Neural progenitor cell (in vitro differentiated cells): Measurements from ENCODE around the gene MCRS1. TPM values are rescaled to one million over a fixed set of nuclear protein-coding genes. Genes with fewer than 3 reads are reported as not detected.

Experiments used
- DNase-seq: peaks from one replicate; pipeline ENCODE4 v3.0.0-alpha.2; 2016; ENCODE audit warnings: low spot score
- H2AFZ ChIP-seq: fragments of 200-600 bp; sonication (generic); replicated peaks from 2 replicates; pipeline ENCODE4 v1.6.1; 2016; ENCODE audit warnings: antibody characterized with exemption
- H3F3A ChIP-seq: fragments of 200-600 bp; sonication (generic); 2 replicates; pipeline ENCODE4 v1.6.1; 2016; ENCODE audit warnings: antibody characterized with exemption, low read depth
- H3K27ac ChIP-seq: fragments of 200-600 bp; sonication (generic); 2 replicates; pipeline ENCODE4 v1.5.1; 2016; ENCODE audit warnings: mild to moderate bottlenecking
- H3K27me3 ChIP-seq: fragments of 200-600 bp; sonication (generic); 2 replicates; pipeline ENCODE4 v1.6.1; 2016; ENCODE audit warnings: mild to moderate bottlenecking, moderate library complexity
- H3K36me3 ChIP-seq: fragments of 200-600 bp; sonication (generic); 2 replicates; pipeline ENCODE4 v1.5.1; 2016
- H3K4me1 ChIP-seq: fragments of 200-600 bp; sonication (generic); 2 replicates; pipeline ENCODE4 v1.6.1; 2016; ENCODE audit warnings: mixed run types
- H3K4me2 ChIP-seq: fragments of 200-600 bp; sonication (generic); 2 replicates; pipeline ENCODE4 v1.6.1; 2016
- H3K4me3 ChIP-seq: fragments of 200-600 bp; sonication (generic); 2 replicates; pipeline ENCODE4 v1.5.1; 2016
- H3K79me2 ChIP-seq: fragments of 200-600 bp; sonication (generic); 2 replicates; pipeline ENCODE4 v1.6.1; 2016; ENCODE audit warnings: low read depth
- H3K9ac ChIP-seq: fragments of 200-600 bp; sonication (generic); 2 replicates; pipeline ENCODE4 v1.6.1; 2016
- H3K9me3 ChIP-seq: fragments of 200-600 bp; sonication (generic); 2 replicates; pipeline ENCODE4 v1.5.1; 2016; ENCODE audit warnings: low read depth
- H4K20me1 ChIP-seq: fragments of 200-600 bp; sonication (generic); 2 replicates; pipeline ENCODE4 v1.6.1; 2016; ENCODE audit warnings: low read depth
- H3K27ac Mint-ChIP-seq: 3 replicates; pipeline ENCODE4 v1.8.0; 2021; ENCODE audit warnings: mixed read lengths
- H3K27me3 Mint-ChIP-seq: 2 replicates; pipeline ENCODE4 v1.8.0; 2022; ENCODE audit warnings: low read depth, mild to moderate bottlenecking, inconsistent platforms, moderate library complexity, mixed read lengths; ENCODE audit not compliant: insufficient read depth
- H3K36me3 Mint-ChIP-seq: 3 replicates; pipeline ENCODE4 v1.8.0; 2021; ENCODE audit warnings: mixed read lengths
- H3K4me1 Mint-ChIP-seq: 3 replicates; pipeline ENCODE4 v1.8.0; 2021; ENCODE audit warnings: mixed read lengths
- H3K4me3 Mint-ChIP-seq: 3 replicates; pipeline ENCODE4 v1.8.0; 2021; ENCODE audit warnings: mild to moderate bottlenecking, moderate library complexity, mixed read lengths
- H3K9me3 Mint-ChIP-seq: 3 replicates; pipeline ENCODE4 v1.8.0; 2020; ENCODE audit warnings: mixed read lengths
- CTCF ChIP-seq: fragments of 200-600 bp; sonication (generic); IDR thresholded peaks from 2 replicates; pipeline ENCODE4 v1.5.1; 2017; ENCODE audit warnings: antibody characterized with exemption, mild to moderate bottlenecking
- EZH2 ChIP-seq: fragments of 200-600 bp; sonication (generic); IDR thresholded peaks from 2 replicates; pipeline ENCODE4 v1.6.1; 2017; ENCODE audit warnings: antibody characterized with exemption, mild to moderate bottlenecking, moderate library complexity
- EZH2phosphoT487 ChIP-seq: fragments of 200-600 bp; sonication (generic); IDR thresholded peaks from 2 replicates; pipeline ENCODE4 v1.6.1; 2017; ENCODE audit warnings: antibody characterized with exemption
- total RNA-seq: library from RNA; depleted of rRNA; stranded (reverse); fragments of >200 nt; gene quantifications from 2 replicates; pipeline ENCODE4 v1.2.3, GENCODE V29; 2015; ENCODE audit warnings: low replicate concordance

MCRS1 gene
- total RNA-seq, 1 donor from 2014 or later, result 62.4 TPM

GRCh38 chr12:49547090-49547690 lies 20.8 kb downstream of the MCRS1 start:
- TF ChIP-seq EZH2phosphoT487, result no peak
- no peak for TF ChIP-seq EZH2
- no peak for TF ChIP-seq CTCF
- no peak overlapping the region for H3K4me3 Mint-ChIP-seq
- DNase-seq, result no peak
- peaks cover 14% of the 10 kb centered on the region for H3K4me1 ChIP-seq
- H3K27me3 ChIP-seq, result peaks cover 96% of the 10 kb centered on the region
- peaks cover 24% of the 10 kb centered on the region for H3K4me1 Mint-ChIP-seq
- no peaks in the 10 kb centered on the region for H4K20me1 ChIP-seq
- no peak overlapping the region for H3K4me3 ChIP-seq
- H3K9me3 ChIP-seq, result no peaks in the 10 kb centered on the region
- no peak overlapping the region for H3K27ac Mint-ChIP-seq
- peaks cover 32% of the 10 kb centered on the region for H3K27me3 Mint-ChIP-seq
- H3K4me2 ChIP-seq, result no peak overlapping the region
- H3K36me3 ChIP-seq, result no peaks in the 10 kb centered on the region
- H3K9me3 Mint-ChIP-seq, result peaks cover 2% of the 10 kb centered on the region
- no peak overlapping the region for H3K9ac ChIP-seq
- peaks cover 6% of the 10 kb centered on the region for H3F3A ChIP-seq
- no peak overlapping the region for H2AFZ ChIP-seq
- H3K79me2 ChIP-seq, result no peaks in the 10 kb centered on the region
- H3K36me3 Mint-ChIP-seq, result peaks cover 2% of the 10 kb centered on the region
- H3K27ac ChIP-seq, result no peak overlapping the region

GRCh38 chr12:49546481-49546880 lies 21.5 kb downstream of the MCRS1 start:
- Mint-ChIP-seq H3K27me3 (peaks cover 36% of the 10 kb centered on the region), H3K36me3 (peaks cover 2% of the 10 kb centered on the region), H3K27ac (no peak overlapping the region), H3K4me1 (peaks cover 24% of the 10 kb centered on the region), H3K9me3 (peaks cover 2% of the 10 kb centered on the region), H3K4me3 (no peak overlapping the region)
- no peak for DNase-seq
- H3F3A ChIP-seq, result peaks cover 6% of the 10 kb centered on the region
- peaks cover 14% of the 10 kb centered on the region for H3K4me1 ChIP-seq
- H3K9me3 ChIP-seq, result no peaks in the 10 kb centered on the region
- no peak overlapping the region for H2AFZ ChIP-seq
- H4K20me1 ChIP-seq, result peaks cover under 1% of the 10 kb centered on the region
- H3K9ac ChIP-seq, result no peak overlapping the region
- no peak overlapping the region for H3K4me2 ChIP-seq
- H3K4me3 ChIP-seq, result no peak overlapping the region
- no peaks in the 10 kb centered on the region for H3K79me2 ChIP-seq
- TF ChIP-seq EZH2, result no peak
- TF ChIP-seq CTCF, result no peak
- no peak for TF ChIP-seq EZH2phosphoT487
- no peaks in the 10 kb centered on the region for H3K36me3 ChIP-seq
- no peak overlapping the region for H3K27ac ChIP-seq
- H3K27me3 ChIP-seq, result peaks cover 96% of the 10 kb centered on the region

- H3K4me1 ChIP-seq, result peaks cover 13% of the 10 kb centered on the region
- H3K27ac ChIP-seq, result no peak overlapping the region
- H2AFZ ChIP-seq, result no peak overlapping the region
- H3K9me3 ChIP-seq, result no peaks in the 10 kb centered on the region
- peaks cover 2% of the 10 kb centered on the region for H3K36me3 Mint-ChIP-seq
- no peak overlapping the region for H3K4me3 ChIP-seq
- no peak for TF ChIP-seq EZH2phosphoT487
- H4K20me1 ChIP-seq, result peaks cover 7% of the 10 kb centered on the region
- no peak overlapping the region for H3K9ac ChIP-seq
- H3K27ac Mint-ChIP-seq, result no peak overlapping the region
- H3K4me3 Mint-ChIP-seq, result peak overlapping the region; percentile 60
- H3K4me1 Mint-ChIP-seq, result peaks cover 24% of the 10 kb centered on the region
- no peaks in the 10 kb centered on the region for H3K36me3 ChIP-seq
- no peak overlapping the region for H3K4me2 ChIP-seq
- no peak for DNase-seq
- peaks cover 99% of the 10 kb centered on the region for H3K27me3 ChIP-seq
- peaks cover 42% of the 10 kb centered on the region for H3K27me3 Mint-ChIP-seq
- no peaks in the 10 kb centered on the region for H3K79me2 ChIP-seq
- peaks cover 5% of the 10 kb centered on the region for H3F3A ChIP-seq
- peaks cover 2% of the 10 kb centered on the region for H3K9me3 Mint-ChIP-seq
Observed at GRCh38 chr12:49545815-49546214, 22.1 kb downstream of the MCRS1 start.
